SK-N-SH treated with all-trans-retinoic acid at 6 μM for 48 hours (cell line): Measurements from ENCODE around the gene SPINK6.
A peak's percentile ranks its signal among the peaks of the same experiment; 100 is the strongest.

Experiments
- ATAC-seq: fragments of 200-7000 bp; cut with Tn5 transposase; 3 replicates; pipeline ENCODE4 v1.9.1; 2020; ENCODE audit warnings: mild to moderate bottlenecking, moderate library complexity
- ARNTL ChIP-seq: fragments of 450-650 bp; formaldehyde crosslinking; IDR thresholded peaks from 2 replicates; pipeline ENCODE4 v1.5.0; 2020; ENCODE audit warnings: low read depth, mild to moderate bottlenecking, moderate library complexity, borderline replicate concordance
- BACH2 ChIP-seq: fragments of 250-450 bp; sonication (Bioruptor Pico); IDR thresholded peaks from 2 replicates; pipeline ENCODE4 v1.9.0; 2021; ENCODE audit warnings: mild to moderate bottlenecking, borderline replicate concordance
- CREB5 ChIP-seq: fragments of 250-450 bp; sonication (Bioruptor Pico); IDR thresholded peaks from 2 replicates; pipeline ENCODE4 v1.5.1; 2020; ENCODE audit warnings: low read depth, mild to moderate bottlenecking, moderate library complexity
- CSDC2 ChIP-seq: fragments of 250-450 bp; sonication (Bioruptor Pico); IDR thresholded peaks from 2 replicates; pipeline ENCODE4 v1.5.0; 2020; ENCODE audit warnings: mild to moderate bottlenecking, moderate library complexity
- CSRNP3 ChIP-seq: fragments of 250-450 bp; sonication (Bioruptor Pico); IDR thresholded peaks from 2 replicates; pipeline ENCODE4 v1.5.1; 2021; ENCODE audit warnings: mild to moderate bottlenecking, moderate library complexity
- ESRRG ChIP-seq: fragments of 250-450 bp; sonication (Bioruptor Pico); IDR thresholded peaks from 2 replicates; pipeline ENCODE4 v1.6.1; 2021; ENCODE audit warnings: mild to moderate bottlenecking
- GLIS3 ChIP-seq: fragments of 250-450 bp; sonication (Bioruptor Pico); IDR thresholded peaks from 2 replicates; pipeline ENCODE4 v1.5.0; 2020; ENCODE audit warnings: mild to moderate bottlenecking, moderate library complexity
- ISL1 ChIP-seq: fragments of 250-450 bp; sonication (Bioruptor Pico); IDR thresholded peaks from 2 replicates; pipeline ENCODE4 v2.1.2; 2022; ENCODE audit warnings: mild to moderate bottlenecking, moderate library complexity
- OSR1 ChIP-seq: fragments of 250-450 bp; sonication (Bioruptor Pico); IDR thresholded peaks from 2 replicates; pipeline ENCODE4 v1.8.0; 2022; ENCODE audit warnings: moderate library complexity, mild to moderate bottlenecking, inconsistent platforms
- PATZ1 ChIP-seq: fragments of 250-450 bp; sonication (Bioruptor Pico); IDR thresholded peaks from 2 replicates; pipeline ENCODE4 v1.8.0; 2020; ENCODE audit warnings: mild to moderate bottlenecking, moderate library complexity, borderline replicate concordance
- POU6F1 ChIP-seq: fragments of 250-450 bp; sonication (Bioruptor Pico); IDR thresholded peaks from 2 replicates; pipeline ENCODE4 v1.8.0; 2021; ENCODE audit warnings: low read depth, mild to moderate bottlenecking, moderate library complexity, borderline replicate concordance
- PPARA ChIP-seq: fragments of 250-450 bp; sonication (Bioruptor Pico); IDR thresholded peaks from 2 replicates; pipeline ENCODE4 v1.5.0; 2020; ENCODE audit warnings: mild to moderate bottlenecking, borderline replicate concordance
- RARB ChIP-seq: fragments of 250-450 bp; sonication (Bioruptor Pico); IDR thresholded peaks from 2 replicates; pipeline ENCODE4 v1.8.0; 2021; ENCODE audit warnings: mild to moderate bottlenecking, moderate library complexity
- TOX ChIP-seq: fragments of 250-450 bp; sonication (Bioruptor Pico); IDR thresholded peaks from 2 replicates; pipeline ENCODE4 v1.8.0; 2021; ENCODE audit warnings: mild to moderate bottlenecking, moderate library complexity, borderline replicate concordance
- TSHZ2 ChIP-seq: fragments of 250-450 bp; sonication (Bioruptor Pico); IDR thresholded peaks from 2 replicates; pipeline ENCODE4 v1.5.0; 2020; ENCODE audit warnings: mild to moderate bottlenecking, moderate library complexity
- ZFP3 ChIP-seq: fragments of 250-450 bp; sonication (Bioruptor Pico); IDR thresholded peaks from 2 replicates; pipeline ENCODE4 v1.5.0; 2020; ENCODE audit warnings: mild to moderate bottlenecking, moderate library complexity
- ZFP30 ChIP-seq: fragments of 450-650 bp; formaldehyde crosslinking; IDR thresholded peaks from 2 replicates; pipeline ENCODE4 v1.5.0; 2022; ENCODE audit warnings: mild to moderate bottlenecking, moderate library complexity
- ZNF565 ChIP-seq: fragments of 450-650 bp; formaldehyde crosslinking; conservative IDR thresholded peaks from 2 replicates; pipeline ENCODE4 v1.5.0; 2020; ENCODE audit warnings: low read depth, mild to moderate bottlenecking, moderate library complexity
- ZNF8 ChIP-seq: fragments of 450-650 bp; formaldehyde crosslinking; IDR thresholded peaks from 2 replicates; pipeline ENCODE4 v1.5.0; 2020; ENCODE audit warnings: mild to moderate bottlenecking, moderate library complexity

The SPINK6 gene

DNA sequence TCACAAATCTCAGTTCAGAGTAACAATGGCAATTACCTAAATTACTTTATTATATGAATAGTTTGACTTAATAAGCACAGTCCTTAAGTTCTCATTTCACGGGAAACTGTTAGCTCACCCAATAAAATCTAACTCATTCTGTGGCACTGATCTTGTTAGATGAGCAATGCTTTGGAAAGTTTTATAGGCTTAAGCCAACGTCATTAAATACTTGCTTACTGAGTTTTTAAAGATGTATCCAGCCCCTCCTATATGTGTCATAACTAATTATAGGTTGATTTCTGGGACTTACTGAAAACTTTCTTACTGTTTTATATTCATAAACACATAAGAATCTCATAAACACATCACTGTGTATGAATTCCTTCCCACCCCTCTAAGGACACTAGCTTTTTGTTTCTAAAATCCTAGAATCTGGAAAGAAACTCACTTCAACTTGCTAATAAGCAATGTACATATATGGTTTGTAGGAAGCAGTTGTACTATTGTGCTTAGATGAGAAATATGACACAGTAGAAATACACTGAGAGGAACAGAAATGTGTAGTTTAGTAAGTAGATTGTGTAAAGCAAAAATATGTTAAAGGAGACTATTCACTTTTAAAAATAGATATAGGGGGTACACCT, 21.4 kb downstream of the SPINK6 start:
- no peak for ATAC-seq
- TF ChIP-seq ESRRG (no peak), TSHZ2 (CRISPR knock-in tag) (no peak), CSDC2 (no peak)
- TF ChIP-seq, all 23 proteins: peak for 0

DNA sequence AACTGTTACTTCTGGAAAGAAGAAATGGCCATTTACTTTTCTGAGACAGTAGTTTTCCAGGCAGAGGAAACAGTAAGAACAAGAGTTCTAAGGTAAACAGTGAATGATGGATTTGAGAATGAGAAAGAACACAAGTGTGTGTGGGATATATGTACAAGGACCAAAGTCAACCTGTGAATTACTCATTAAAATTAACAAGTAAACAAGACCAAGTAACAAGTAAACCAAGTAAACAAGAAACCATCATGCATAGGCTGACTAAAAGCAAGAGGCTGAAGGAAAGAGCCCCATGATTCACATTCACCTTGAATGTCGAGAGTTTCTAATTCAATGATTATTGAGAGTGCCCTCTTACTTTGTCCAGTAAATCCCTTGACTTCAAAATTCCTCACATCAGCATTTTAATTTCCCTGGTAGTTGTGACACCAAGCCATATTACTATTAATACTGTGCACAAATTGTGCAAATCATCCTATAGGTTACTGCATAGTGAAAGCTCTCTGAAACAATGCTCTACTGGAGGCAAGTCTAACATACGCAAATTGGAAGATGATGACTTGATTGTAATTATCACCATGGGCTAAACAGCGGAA, 25.6 kb downstream of the SPINK6 start:
- no peak for ATAC-seq
- no peak for TF ChIP-seq BACH2

DNA sequence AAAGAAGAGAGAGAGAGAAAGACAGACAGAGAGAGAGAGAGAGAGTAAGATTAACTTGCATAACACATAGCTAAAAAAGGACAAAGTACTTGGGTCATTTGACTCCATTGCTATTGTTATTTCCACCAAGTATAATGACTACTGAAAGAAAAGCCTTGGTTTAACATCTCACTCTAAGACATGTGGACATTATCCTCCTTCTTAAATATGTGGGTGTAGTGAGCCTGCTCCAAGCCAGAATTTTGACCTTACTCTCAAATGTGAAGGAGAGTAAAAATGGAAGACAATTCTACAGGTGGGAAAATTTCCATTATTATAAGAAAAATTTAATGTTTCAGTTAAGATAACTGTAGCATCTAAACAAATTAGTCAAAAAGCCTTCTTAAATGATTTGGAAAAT, 27.0 kb downstream of the SPINK6 start:
- ATAC-seq, result no peak
- TF ChIP-seq ESRRG, result no peak

DNA sequence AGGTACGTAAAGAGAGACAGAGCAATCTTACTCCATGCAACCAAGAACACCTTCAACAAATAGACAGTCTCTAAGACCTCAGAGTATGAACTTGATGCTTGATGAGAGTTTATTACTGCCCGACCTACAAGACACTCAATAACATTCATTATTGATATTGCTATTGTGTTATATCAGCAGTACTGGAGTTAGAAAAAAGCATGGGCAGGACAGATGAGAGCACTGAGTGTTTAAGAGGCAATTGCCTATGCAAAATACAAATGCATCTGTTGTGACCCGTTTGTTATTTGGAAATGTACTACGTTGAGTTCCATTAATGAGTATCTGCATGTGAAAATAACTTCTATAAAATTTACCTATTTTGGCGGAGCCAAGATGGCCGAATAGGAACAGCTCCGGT, 27.4 kb downstream of the SPINK6 start:
- no peak for ATAC-seq
- TF ChIP-seq GLIS3 (no peak), TOX (CRISPR knock-in tag) (no peak), ISL1 (CRISPR knock-in tag) (no peak), CSDC2 (no peak), POU6F1 (CRISPR knock-in tag) (no peak), OSR1 (no peak), ZFP30 (CRISPR knock-in tag) (no peak)
- TF ChIP-seq, all 23 proteins: peak for 0

DNA sequence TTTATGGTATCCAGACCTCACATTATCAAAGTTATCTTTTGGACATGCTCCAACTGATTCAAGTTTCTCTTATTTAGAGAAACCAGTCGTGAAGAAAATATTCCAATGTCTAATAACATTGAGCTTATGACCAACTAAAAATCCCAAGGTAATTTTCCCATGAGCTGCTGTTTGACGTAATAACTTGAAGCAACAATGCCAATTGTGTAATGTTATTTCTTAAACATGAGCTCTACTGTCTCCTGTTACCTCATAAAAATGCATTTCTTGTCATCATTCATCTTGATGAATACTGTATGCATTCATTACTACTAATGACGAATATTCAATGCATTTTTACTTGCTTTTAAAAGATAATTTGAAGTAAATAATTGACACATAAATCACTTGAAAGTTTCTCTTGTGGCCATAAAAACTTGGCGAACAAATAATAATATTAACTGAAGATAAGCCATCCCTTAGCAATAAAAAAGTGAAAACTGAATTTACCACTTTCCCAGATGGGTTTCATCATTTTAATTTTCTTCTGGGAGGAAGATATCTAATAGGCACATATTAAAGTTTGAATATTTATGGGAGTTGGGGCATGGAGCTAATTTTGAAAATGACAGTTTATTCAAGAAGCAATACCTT, 35.1 kb downstream of the SPINK6 start:
- ATAC-seq, result no peak
- TF ChIP-seq CREB5 (CRISPR knock-in tag) (peak; percentile 89), ESRRG (no peak), TOX (CRISPR knock-in tag) (no peak), ZNF565 (no peak), GLIS3 (no peak), CSRNP3 (CRISPR knock-in tag) (no peak), ZFP3 (CRISPR knock-in tag) (peak; percentile 65; the same call in 1 of the 2 replicates), POU6F1 (CRISPR knock-in tag) (no peak), BACH2 (no peak), PATZ1 (CRISPR knock-in tag) (no peak), ISL1 (CRISPR knock-in tag) (peak; percentile 94), RARB (CRISPR knock-in tag) (no peak), TSHZ2 (CRISPR knock-in tag) (no peak), PPARA (CRISPR knock-in tag) (no peak), ZNF8 (CRISPR knock-in tag) (no peak), ARNTL (CRISPR knock-in tag) (no peak)
